HEK293T (cell line): Measurements from ENCODE around the gene PRKAG2.

Experiments used
- CTCF ChIA-PET: fragments of 350-600 bp; formaldehyde crosslinking; extraction: SDS; loops from one replicate; lab custom pipeline; 2021; ENCODE audit warnings: antibody characterized with exemption, inconsistent platforms; lab: Yijun Ruan, JAX
- POLR2A ChIA-PET: fragments of 350-600 bp; formaldehyde crosslinking; extraction: SDS; loops from one replicate; lab custom pipeline; 2020; ENCODE audit warnings: antibody characterized with exemption, inconsistent platforms; lab: Yijun Ruan, JAX
- DNase-seq: peaks from one replicate; pipeline ENCODE4 v3.0.0; 2012; ENCODE audit warnings: mixed read lengths; ENCODE audit errors: extremely low spot score
- ARNT ChIP-seq: fragments of 450-650 bp; IDR thresholded peaks from 2 replicates; pipeline ENCODE4 v1.6.1; 2017; ENCODE audit warnings: mild to moderate bottlenecking
- BHLHE40 ChIP-seq: fragments of 450-650 bp; IDR thresholded peaks from 2 replicates; pipeline ENCODE4 v1.6.1; 2016; ENCODE audit warnings: mild to moderate bottlenecking, moderate library complexity, borderline replicate concordance
- CTBP1 ChIP-seq: fragments of 450-650 bp; IDR thresholded peaks from 2 replicates; pipeline ENCODE4 v1.6.1; 2016; ENCODE audit warnings: borderline replicate concordance
- ELF4 ChIP-seq: fragments of 450-650 bp; IDR thresholded peaks from 2 replicates; pipeline ENCODE4 v1.6.1; 2017; ENCODE audit warnings: antibody characterized with exemption
- FOXA1 ChIP-seq: fragments of 450-650 bp; IDR thresholded peaks from 2 replicates; pipeline ENCODE4 v1.6.1; 2016; ENCODE audit warnings: mild to moderate bottlenecking
- FOXK2 ChIP-seq: fragments of 450-650 bp; IDR thresholded peaks from 2 replicates; pipeline ENCODE4 v1.6.1; 2016; ENCODE audit warnings: mild to moderate bottlenecking
- FOXM1 ChIP-seq: fragments of 450-650 bp; IDR thresholded peaks from 2 replicates; pipeline ENCODE4 v1.6.1; 2017; ENCODE audit warnings: mild to moderate bottlenecking, borderline replicate concordance
- HDGF ChIP-seq: fragments of 450-650 bp; IDR thresholded peaks from 2 replicates; pipeline ENCODE4 v1.6.1; 2017; ENCODE audit warnings: antibody characterized with exemption, borderline replicate concordance
- L3MBTL2 ChIP-seq: fragments of 450-650 bp; conservative IDR thresholded peaks from 2 replicates; pipeline ENCODE4 v1.6.1; 2016; ENCODE audit warnings: mild to moderate bottlenecking
- LEF1 ChIP-seq: fragments of 450-650 bp; IDR thresholded peaks from 2 replicates; pipeline ENCODE4 v1.6.1; 2017; ENCODE audit warnings: mild to moderate bottlenecking, borderline replicate concordance
- NFRKB ChIP-seq: fragments of 450-650 bp; IDR thresholded peaks from 2 replicates; pipeline ENCODE4 v1.6.1; 2016; ENCODE audit warnings: mild to moderate bottlenecking, moderate library complexity
- SP1 ChIP-seq: fragments of 450-650 bp; IDR thresholded peaks from 2 replicates; pipeline ENCODE4 v1.6.1; 2017
- SUZ12 ChIP-seq: fragments of 450-650 bp; IDR thresholded peaks from 2 replicates; pipeline ENCODE4 v1.6.1; 2016; ENCODE audit warnings: mild to moderate bottlenecking
- TARDBP ChIP-seq: fragments of 450-650 bp; IDR thresholded peaks from 2 replicates; pipeline ENCODE4 v1.6.1; 2016
- ZNF384 ChIP-seq: fragments of 450-650 bp; IDR thresholded peaks from 2 replicates; pipeline ENCODE4 v1.6.1; 2016
- TF ChIP-seq, protein P1 (sequence below): fragments of 450-650 bp; IDR thresholded peaks from 2 replicates; pipeline ENCODE4 v1.6.1; 2016

PRKAG2 gene

GRCh38 chr7:151595702-151596350, 281.1 kb downstream of the PRKAG2 start:
- TF ChIP-seq BHLHE40 (no peak), SP1 (no peak), ZNF384 (no peak), FOXA1 (no peak), ARNT (no peak), SUZ12 (no peak), HDGF (no peak), CTBP1 (no peak), FOXM1 (no peak), TARDBP (no peak), NFRKB (no peak), L3MBTL2 (no peak), FOXK2 (no peak), ELF4 (no peak), LEF1 (no peak)
- TF ChIP-seq, protein P1, sequence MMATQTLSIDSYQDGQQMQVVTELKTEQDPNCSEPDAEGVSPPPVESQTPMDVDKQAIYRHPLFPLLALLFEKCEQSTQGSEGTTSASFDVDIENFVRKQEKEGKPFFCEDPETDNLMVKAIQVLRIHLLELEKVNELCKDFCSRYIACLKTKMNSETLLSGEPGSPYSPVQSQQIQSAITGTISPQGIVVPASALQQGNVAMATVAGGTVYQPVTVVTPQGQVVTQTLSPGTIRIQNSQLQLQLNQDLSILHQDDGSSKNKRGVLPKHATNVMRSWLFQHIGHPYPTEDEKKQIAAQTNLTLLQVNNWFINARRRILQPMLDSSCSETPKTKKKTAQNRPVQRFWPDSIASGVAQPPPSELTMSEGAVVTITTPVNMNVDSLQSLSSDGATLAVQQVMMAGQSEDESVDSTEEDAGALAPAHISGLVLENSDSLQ, result no peak
- POLR2A ChIA-PET, result no interaction called here
- CTCF ChIA-PET, result no interaction called here
- DNase-seq, result no peak

DNA sequence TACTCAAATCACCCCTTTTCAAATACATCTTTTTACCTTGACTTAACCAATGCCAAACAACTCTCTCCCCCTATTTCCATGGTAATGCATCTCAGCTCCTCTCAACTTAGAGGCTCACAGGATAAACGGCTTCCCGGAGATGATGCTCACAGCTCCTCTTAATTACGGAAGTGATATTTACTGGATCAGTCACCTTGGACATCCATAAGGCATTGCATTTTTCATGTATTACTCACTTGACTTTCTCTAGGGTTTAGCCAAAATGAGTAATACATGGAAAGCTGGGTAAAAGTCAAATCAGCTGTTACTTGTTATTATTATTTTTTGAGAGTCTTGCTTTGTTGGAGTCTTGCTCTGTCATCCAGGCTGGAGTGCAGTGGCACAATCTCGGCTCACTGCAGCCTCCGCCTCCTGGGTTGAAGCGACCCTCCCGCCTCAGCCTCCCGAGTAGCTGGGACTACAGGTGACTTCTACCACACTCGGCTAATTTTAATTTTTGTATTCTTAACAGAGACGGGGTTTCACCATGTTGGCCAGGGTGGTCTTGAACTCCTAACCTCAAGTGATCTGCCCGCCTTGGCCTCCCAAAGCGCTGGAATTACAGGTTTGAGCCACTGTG, 283.9 kb downstream of the PRKAG2 start:
- POLR2A ChIA-PET, result no interaction called here

GRCh38 chr7:151592330-151592729, 284.6 kb downstream of the PRKAG2 start:
- TF ChIP-seq L3MBTL2 (no peak), SP1 (no peak), LEF1 (no peak), ZNF384 (no peak), NFRKB (no peak), SUZ12 (no peak), TARDBP (no peak), FOXM1 (no peak), CTBP1 (no peak), FOXK2 (no peak), FOXA1 (no peak), BHLHE40 (no peak), ELF4 (no peak), HDGF (no peak), ARNT (no peak)
- TF ChIP-seq, protein P1, result no peak
- CTCF ChIA-PET, result no interaction called here
- no peak for DNase-seq
- POLR2A ChIA-PET, result no interaction called here

More for the DNA sequence above, 283.9 kb downstream of the PRKAG2 start:
- TF ChIP-seq L3MBTL2 (no peak), NFRKB (no peak), ARNT (no peak), HDGF (no peak), FOXA1 (no peak), LEF1 (no peak), CTBP1 (no peak), FOXK2 (no peak), BHLHE40 (no peak), TARDBP (no peak), FOXM1 (no peak), ZNF384 (no peak), SP1 (no peak), ELF4 (no peak), SUZ12 (no peak)
- TF ChIP-seq, protein P1, result no peak
- no peak for DNase-seq
- CTCF ChIA-PET, result no interaction called here

DNA sequence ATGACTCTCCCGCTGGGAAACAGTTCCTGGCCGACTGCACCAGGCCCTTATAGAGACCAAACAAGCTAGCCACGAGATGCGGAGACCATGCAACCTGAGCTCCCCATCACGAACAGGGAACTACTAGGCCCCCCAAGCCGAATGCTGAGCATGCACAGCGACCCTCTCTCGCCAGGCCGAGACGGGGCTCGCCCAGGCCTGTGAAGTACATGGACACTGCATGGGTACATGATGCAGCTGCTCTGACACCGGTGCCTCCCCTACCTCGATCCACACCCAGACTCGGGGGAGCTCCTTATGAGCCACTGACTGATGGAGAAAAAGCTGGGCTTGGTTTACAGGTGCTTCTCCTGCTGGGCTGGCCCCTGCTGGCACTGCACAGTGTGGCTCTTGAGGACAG, 285.0 kb downstream of the PRKAG2 start:
- no peak for TF ChIP-seq FOXK2
- TF ChIP-seq, protein P1, result no peak
- POLR2A ChIA-PET, result no interaction called here
- CTCF ChIA-PET, result no interaction called here
- no peak for DNase-seq

GRCh38 chr7:151590850-151591771, 285.8 kb downstream of the PRKAG2 start:
- ChIA-PET CTCF (no interaction called here), POLR2A (no interaction called here)
- TF ChIP-seq SUZ12 (no peak), FOXK2 (no peak), SP1 (no peak), ELF4 (no peak), TARDBP (no peak), CTBP1 (no peak), FOXA1 (no peak), L3MBTL2 (no peak), ARNT (no peak), NFRKB (no peak), FOXM1 (no peak), HDGF (no peak), BHLHE40 (no peak), LEF1 (no peak), ZNF384 (no peak)
- TF ChIP-seq, protein P1, result no peak
- DNase-seq, result no peak
